Caco-2 (cell line): ENCODE results near the gene ARG1. TPM values are rescaled to one million over a fixed set of nuclear protein-coding genes. Genes with fewer than 3 reads are reported as not detected.

ENCODE experiments used
- BruUV-seq: library from RNA; stranded (reverse); fragments of 400-500 nt; replicated peaks from 2 replicates; lab custom pipeline; 2021; lab: Mats Ljungman, UMichigan
- CTCF ChIA-PET: fragments of 300-600 bp; sonication (Branson Sonifier 250); formaldehyde crosslinking; loops from one replicate; lab custom pipeline; 2022; ENCODE audit warnings: antibody characterized with exemption; lab: Charles Lee
- POLR2A ChIA-PET: fragments of 300-600 bp; sonication (Branson Sonifier 250); formaldehyde crosslinking; loops from one replicate; lab custom pipeline; 2022; ENCODE audit warnings: antibody characterized with exemption; lab: Charles Lee
- DNase-seq, 2 experiments: peaks; one replicate each; pipeline versions ENCODE4 v3.0.0 to v3.0.0-alpha.2; 2020 to 2022
- H3K27me3 ChIP-seq: replicated peaks from 2 replicates; pipeline ENCODE4 v1.6.0; 2011; ENCODE audit warnings: low read length; ENCODE audit not compliant: control insufficient read depth, insufficient read depth
- H3K36me3 ChIP-seq: 2 replicates; pipeline ENCODE4 v1.5.1; 2011; ENCODE audit warnings: low read length; ENCODE audit not compliant: control insufficient read depth, insufficient read depth
- H3K4me1 ChIP-seq: fragments of 250-450 bp; sonication (Bioruptor Pico); 2 replicates; pipeline ENCODE4 v1.5.1; 2020; ENCODE audit warnings: mild to moderate bottlenecking
- H3K4me3 ChIP-seq: 2 replicates; pipeline ENCODE4 v1.5.1; 2011; ENCODE audit warnings: low read depth, mild to moderate bottlenecking, control low read depth, low read length
- H3K9me3 ChIP-seq: fragments of 250-450 bp; sonication (Bioruptor Pico); 2 replicates; pipeline ENCODE4 v1.5.1; 2020; ENCODE audit warnings: mild to moderate bottlenecking, moderate library complexity
- H3K27ac Mint-ChIP-seq: one replicate; pipeline ENCODE4 v1.8.0; 2022; ENCODE audit warnings: mixed read lengths; ENCODE audit not compliant: unreplicated experiment
- H3K27me3 Mint-ChIP-seq: one replicate; pipeline ENCODE4 v1.8.0; 2022; ENCODE audit warnings: mixed read lengths; ENCODE audit not compliant: insufficient read depth, unreplicated experiment
- H3K36me3 Mint-ChIP-seq: one replicate; pipeline ENCODE4 v1.8.0; 2022; ENCODE audit warnings: mild to moderate bottlenecking, mixed read lengths; ENCODE audit not compliant: insufficient read depth, unreplicated experiment
- H3K4me1 Mint-ChIP-seq: one replicate; pipeline ENCODE4 v1.8.0; 2022; ENCODE audit warnings: low read depth, mixed read lengths; ENCODE audit not compliant: unreplicated experiment
- H3K4me3 Mint-ChIP-seq: one replicate; pipeline ENCODE4 v1.8.0; 2022; ENCODE audit warnings: mild to moderate bottlenecking, moderate library complexity, mixed read lengths; ENCODE audit not compliant: unreplicated experiment
- H3K9me3 Mint-ChIP-seq: one replicate; pipeline ENCODE4 v1.8.0; 2022; ENCODE audit warnings: mixed read lengths; ENCODE audit not compliant: unreplicated experiment
- intact Hi-C: fragments of 100-400 bp; cut with micrococcal nuclease; formaldehyde crosslinking; loops from one replicate; pipeline ENCODE4 v1.10.0; 2022; ENCODE audit not compliant: unreplicated experiment
- total RNA-seq: library from RNA; stranded (reverse); gene quantifications from 2 replicates; pipeline ENCODE4 v1.2.3, GENCODE V29; 2022
- TF ChIP-seq, protein P1 (sequence below), 2 experiments: fragments of 200-600 bp in 1 of 2; IDR thresholded peaks; 1 replicate in 1 of 2; 2 replicates in 1 of 2; pipeline versions ENCODE4 v1.5.1 to v1.8.0; 2011 to 2022; ENCODE audit warnings: antibody characterized with exemption in 1 of 2, control low read depth in 1 of 2, inconsistent platforms in 1 of 2, low read depth in 1 of 2, low read length in 1 of 2, mild to moderate bottlenecking in 1 of 2, moderate library complexity in 1 of 2; ENCODE audit not compliant: insufficient read depth in 1 of 2, severe bottlenecking in 1 of 2, unreplicated experiment in 1 of 2

Gene ARG1
- total RNA-seq, 1 experiment from 2014 or later, result not detected

DNA sequence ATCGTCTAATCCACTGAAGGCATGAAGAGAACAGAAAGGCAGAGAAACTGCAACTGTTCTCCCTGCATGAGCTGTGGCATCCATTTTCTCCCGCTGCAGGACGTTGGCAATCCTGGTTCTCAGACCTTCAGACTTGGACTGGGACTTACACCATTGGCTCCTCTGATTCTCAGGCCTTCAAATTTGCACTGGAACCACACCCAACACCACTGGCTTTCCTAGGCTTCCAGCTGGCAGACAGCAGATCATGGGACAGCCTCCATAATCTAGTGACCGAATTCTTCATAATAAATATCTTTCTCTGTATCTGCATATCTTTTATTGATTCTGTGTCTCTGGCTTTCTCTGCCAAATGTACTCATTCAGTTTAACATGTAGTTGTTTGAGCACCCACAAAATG lies 14.1 kb upstream of the ARG1 start:
- Histone ChIP-seq H3K27me3 (no peaks in the 10 kb centered on the region), H3K9me3 (no peaks in the 10 kb centered on the region), H3K4me3 (no peak overlapping the region), H3K4me1 (no peaks in the 10 kb centered on the region), H3K36me3 (no peaks in the 10 kb centered on the region)
- no peak overlapping the region for H3K4me3 Mint-ChIP-seq
- DNase-seq, result no peak
- ChIA-PET CTCF (no interaction called here), POLR2A (no interaction called here)
- no peaks in the 10 kb centered on the region for H3K4me1 Mint-ChIP-seq
- intact Hi-C loops, result no loop called here
- no peaks in the 10 kb centered on the region for H3K27me3 Mint-ChIP-seq
- no peaks in the 10 kb centered on the region for H3K9me3 Mint-ChIP-seq
- no TSS peak for BruUV-seq
- H3K36me3 Mint-ChIP-seq, result no peaks in the 10 kb centered on the region
- TF ChIP-seq, protein P1, sequence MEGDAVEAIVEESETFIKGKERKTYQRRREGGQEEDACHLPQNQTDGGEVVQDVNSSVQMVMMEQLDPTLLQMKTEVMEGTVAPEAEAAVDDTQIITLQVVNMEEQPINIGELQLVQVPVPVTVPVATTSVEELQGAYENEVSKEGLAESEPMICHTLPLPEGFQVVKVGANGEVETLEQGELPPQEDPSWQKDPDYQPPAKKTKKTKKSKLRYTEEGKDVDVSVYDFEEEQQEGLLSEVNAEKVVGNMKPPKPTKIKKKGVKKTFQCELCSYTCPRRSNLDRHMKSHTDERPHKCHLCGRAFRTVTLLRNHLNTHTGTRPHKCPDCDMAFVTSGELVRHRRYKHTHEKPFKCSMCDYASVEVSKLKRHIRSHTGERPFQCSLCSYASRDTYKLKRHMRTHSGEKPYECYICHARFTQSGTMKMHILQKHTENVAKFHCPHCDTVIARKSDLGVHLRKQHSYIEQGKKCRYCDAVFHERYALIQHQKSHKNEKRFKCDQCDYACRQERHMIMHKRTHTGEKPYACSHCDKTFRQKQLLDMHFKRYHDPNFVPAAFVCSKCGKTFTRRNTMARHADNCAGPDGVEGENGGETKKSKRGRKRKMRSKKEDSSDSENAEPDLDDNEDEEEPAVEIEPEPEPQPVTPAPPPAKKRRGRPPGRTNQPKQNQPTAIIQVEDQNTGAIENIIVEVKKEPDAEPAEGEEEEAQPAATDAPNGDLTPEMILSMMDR (IDR thresholded peaks at IDR 0.05; ENCODE audit: insufficient read depth in 1 of 2, low read depth in 1 of 2, low read length in 1 of 2, severe bottlenecking in 1 of 2, unreplicated experiment in 1 of 2), result no peak
- H3K27ac Mint-ChIP-seq, result no peak overlapping the region

DNA sequence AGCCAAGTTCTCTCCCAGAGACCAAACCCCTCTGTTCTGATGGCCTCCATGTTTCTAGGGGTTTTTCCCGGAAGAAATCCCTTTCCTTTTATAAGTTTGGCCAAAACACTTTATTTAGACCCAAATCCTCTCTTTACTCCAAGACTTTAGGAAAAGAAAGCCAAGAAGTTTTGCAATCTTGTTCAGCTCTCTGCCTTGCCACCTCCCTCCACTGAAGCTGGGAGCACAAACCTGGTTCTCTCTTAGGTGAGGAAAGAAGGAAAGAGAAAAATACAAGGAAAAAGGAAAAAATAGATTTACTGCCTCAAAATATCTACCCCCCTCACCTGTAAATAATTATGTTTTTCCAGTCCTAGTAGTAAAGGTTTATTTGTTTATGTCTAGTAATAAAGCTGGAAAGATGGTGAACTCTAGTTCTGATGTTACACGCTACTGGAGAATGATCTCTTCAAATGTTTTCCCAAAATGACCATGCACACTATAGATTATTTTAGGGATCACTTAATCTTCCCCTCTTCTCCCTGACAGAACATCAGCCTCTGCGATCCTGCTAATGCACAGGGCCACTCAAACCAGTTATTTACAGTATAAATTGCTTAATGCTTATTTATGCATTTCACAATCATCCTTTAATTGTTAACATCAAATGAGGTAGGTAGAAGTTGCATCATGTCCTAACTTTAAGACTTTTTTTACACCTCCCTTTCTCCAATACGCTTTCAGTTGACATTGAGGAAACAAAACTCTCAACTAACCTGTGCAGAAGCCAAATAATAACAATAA lies 10.9 kb upstream of the ARG1 start:
- no peaks in the 10 kb centered on the region for H3K9me3 Mint-ChIP-seq
- no peak overlapping the region for H3K27ac Mint-ChIP-seq
- peaks cover 2% of the 10 kb centered on the region for H3K27me3 Mint-ChIP-seq
- TF ChIP-seq, protein P1 (IDR thresholded peaks at IDR 0.05; ENCODE audit: insufficient read depth in 1 of 2, low read depth in 1 of 2, low read length in 1 of 2, severe bottlenecking in 1 of 2, unreplicated experiment in 1 of 2), result no peak
- no peak for DNase-seq
- intact Hi-C loops, result no loop called here
- H3K4me1 Mint-ChIP-seq, result no peaks in the 10 kb centered on the region
- Histone ChIP-seq H3K9me3 (no peaks in the 10 kb centered on the region), H3K27me3 (no peaks in the 10 kb centered on the region), H3K4me1 (no peaks in the 10 kb centered on the region), H3K36me3 (no peaks in the 10 kb centered on the region), H3K4me3 (no peak overlapping the region)
- ChIA-PET CTCF (no interaction called here), POLR2A (no interaction called here)
- BruUV-seq, result no TSS peak
- H3K36me3 Mint-ChIP-seq, result no peaks in the 10 kb centered on the region
- no peak overlapping the region for H3K4me3 Mint-ChIP-seq

DNA sequence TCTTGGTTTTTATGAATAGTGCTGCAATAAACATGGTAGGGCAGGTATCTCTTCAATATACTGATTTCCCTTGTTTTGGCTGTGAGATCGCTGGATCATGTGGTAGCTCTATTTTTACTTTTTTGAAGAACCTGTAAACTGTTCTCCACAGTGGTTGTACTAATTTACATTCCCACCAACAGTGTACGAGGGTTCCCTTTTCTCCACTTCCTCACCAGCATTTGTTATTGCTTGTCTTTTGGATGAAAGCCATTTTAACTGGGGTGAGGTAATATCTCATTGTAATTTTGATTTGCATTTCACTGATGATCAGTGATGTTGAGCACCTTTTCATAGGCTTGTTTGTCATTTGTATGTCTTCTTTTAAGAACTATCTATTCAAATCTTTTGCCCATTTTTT lies 8.0 kb upstream of the ARG1 start:
- Mint-ChIP-seq H3K9me3 (no peaks in the 10 kb centered on the region), H3K4me1 (no peaks in the 10 kb centered on the region), H3K27ac (no peak overlapping the region), H3K4me3 (no peak overlapping the region), H3K27me3 (peaks cover 2% of the 10 kb centered on the region), H3K36me3 (no peaks in the 10 kb centered on the region)
- TF ChIP-seq, protein P1 (IDR thresholded peaks at IDR 0.05; ENCODE audit: insufficient read depth in 1 of 2, low read depth in 1 of 2, low read length in 1 of 2, severe bottlenecking in 1 of 2, unreplicated experiment in 1 of 2), result no peak
- intact Hi-C loops, result no loop called here
- Histone ChIP-seq H3K4me1 (no peaks in the 10 kb centered on the region), H3K4me3 (no peak overlapping the region), H3K9me3 (no peaks in the 10 kb centered on the region), H3K27me3 (no peaks in the 10 kb centered on the region), H3K36me3 (no peaks in the 10 kb centered on the region)
- BruUV-seq, result no TSS peak
- ChIA-PET CTCF (no interaction called here), POLR2A (no interaction called here)
- DNase-seq, result no peak
